Measurements from ENCODE around the gene TADA3.

The TADA3 gene

GRCh38 chr3:9757427-9757826 is 34.8 kb downstream of the TADA3 start:
- Histone ChIP-seq H3K9me3 (ENCODE audit: severe bottlenecking) (no peaks in the 10 kb centered on the region), H3K4me3 (ENCODE audit: severe bottlenecking) (no peak overlapping the region), H3K36me3 (ENCODE audit: low read depth) (peaks cover 35% of the 10 kb centered on the region), H3K4me1 (ENCODE audit: insufficient read depth, poor library complexity, severe bottlenecking) (peaks cover 3% of the 10 kb centered on the region), H3K27ac (ENCODE audit: poor library complexity, severe bottlenecking) (no peak overlapping the region), H3K27me3 (ENCODE audit: insufficient read depth, poor library complexity, severe bottlenecking) (no peaks in the 10 kb centered on the region)
- TF ChIP-seq CTCF (IDR thresholded peaks at IDR 0.05; ENCODE audit: poor library complexity, severe bottlenecking) = no peak
- DNase-seq (ENCODE audit: low spot score) = no peak
- ATAC-seq (ENCODE audit: low read depth) = no peak

GRCh38 chr3:9754678-9755077 is 37.6 kb downstream of the TADA3 start:
- ATAC-seq (ENCODE audit: low read depth) (no peak), DNase-seq (ENCODE audit: low spot score) (no peak)
- Histone ChIP-seq H3K27me3 (ENCODE audit: insufficient read depth, poor library complexity, severe bottlenecking) (no peaks in the 10 kb centered on the region), H3K4me1 (ENCODE audit: insufficient read depth, poor library complexity, severe bottlenecking) (peaks cover 3% of the 10 kb centered on the region), H3K36me3 (ENCODE audit: low read depth) (peaks cover 50% of the 10 kb centered on the region), H3K9me3 (ENCODE audit: severe bottlenecking) (no peaks in the 10 kb centered on the region), H3K27ac (ENCODE audit: poor library complexity, severe bottlenecking) (peak overlapping the region; percentile 50), H3K4me3 (ENCODE audit: severe bottlenecking) (no peak overlapping the region)
- TF ChIP-seq CTCF (IDR thresholded peaks at IDR 0.05; ENCODE audit: poor library complexity, severe bottlenecking) = no peak

- peaks cover 3% of the 10 kb centered on the region for H3K4me1 ChIP-seq (ENCODE audit: insufficient read depth, poor library complexity, severe bottlenecking)
- H3K27ac ChIP-seq (ENCODE audit: poor library complexity, severe bottlenecking) = peak overlapping the region; percentile 51
- H3K9me3 ChIP-seq (ENCODE audit: severe bottlenecking) = no peaks in the 10 kb centered on the region
- ATAC-seq (ENCODE audit: low read depth) = no peak
- H3K36me3 ChIP-seq (ENCODE audit: low read depth) = peaks cover 32% of the 10 kb centered on the region
- no peak for TF ChIP-seq CTCF (IDR thresholded peaks at IDR 0.05; ENCODE audit: poor library complexity, severe bottlenecking)
- H3K4me3 ChIP-seq (ENCODE audit: severe bottlenecking) = peak overlapping the region; percentile 42
- no peaks in the 10 kb centered on the region for H3K27me3 ChIP-seq (ENCODE audit: insufficient read depth, poor library complexity, severe bottlenecking)
- no peak for DNase-seq (ENCODE audit: low spot score)
Measured at GRCh38 chr3:9750556-9751411, 41.5 kb downstream of the TADA3 start.

GRCh38 chr3:9749645-9750555 is 42.4 kb downstream of the TADA3 start, which contains the start of gene OGG1:
Gene OGG1, plus strand, starts transcription at chr3:9749952. Its CDS starts 335 bp downstream, at chr3:9750287.
- peak; percentile 97 for DNase-seq (ENCODE audit: low spot score)
- peaks cover under 1% of the 10 kb centered on the region for H3K4me1 ChIP-seq (ENCODE audit: insufficient read depth, poor library complexity, severe bottlenecking)
- no peak for TF ChIP-seq CTCF (IDR thresholded peaks at IDR 0.05; ENCODE audit: poor library complexity, severe bottlenecking)
- H3K9me3 ChIP-seq (ENCODE audit: severe bottlenecking) = no peaks in the 10 kb centered on the region
- peak within 1 kb of the TSS; percentile 42 for H3K4me3 ChIP-seq (ENCODE audit: severe bottlenecking)
- peaks cover 40% of the 10 kb centered on the region for H3K36me3 ChIP-seq (ENCODE audit: low read depth)
- no peaks in the 10 kb centered on the region for H3K27me3 ChIP-seq (ENCODE audit: insufficient read depth, poor library complexity, severe bottlenecking)
- ATAC-seq (ENCODE audit: low read depth) = peak; percentile 95
- H3K27ac ChIP-seq (ENCODE audit: poor library complexity, severe bottlenecking) = peak within 1 kb of the TSS; percentile 51

Measured in RWPE2 (cell line).